Measurements from ENCODE around the gene EARS2. TPM values are rescaled to one million over a fixed set of nuclear protein-coding genes. Genes with fewer than 3 reads are reported as not detected.

The EARS2 gene
- total RNA-seq, 6 donors from 2014 or later, result 11.5 to 38.8 (median 15.9) TPM

- peaks cover 56 to 81% (median 65%) of the 10 kb centered on the region in 4 donors for H3K4me1 ChIP-seq
- H3K27me3 ChIP-seq, result no peaks in the 10 kb centered on the region
- peaks cover 0 to 16% (median 5%) of the 10 kb centered on the region in 4 donors for H3K36me3 ChIP-seq
- DNase-seq, result peak in 1 of 2 donors; percentile 69
- H3K9me3 ChIP-seq, result no peaks in the 10 kb centered on the region
- no peak overlapping the region for H3K4me3 ChIP-seq
- WGBS, 2 donors, result 83 to 84% methylated on average over 6 to 7 of the region's 7 CpGs
- peak overlapping the region in 1 of 4 donors; percentile 2 for H3K27ac ChIP-seq
- TF ChIP-seq EP300 (IDR thresholded peaks at IDR 0.05) (no peak), POLR2A (IDR thresholded peaks at IDR 0.05) (no peak), CTCF (IDR thresholded peaks at IDR 0.05) (no peak), POLR2AphosphoS5 (IDR thresholded peaks at IDR 0.05) (no peak)
- ATAC-seq (ENCODE audit: low FRiP score in 2 of 2), result no peak
Measured at GRCh38 chr16:23499801-23500200, 57.3 kb downstream of the EARS2 start.

GRCh38 chr16:23498863-23499262 is 58.3 kb downstream of the EARS2 start:
- no peaks in the 10 kb centered on the region for H3K9me3 ChIP-seq
- H3K27me3 ChIP-seq, result no peaks in the 10 kb centered on the region
- DNase-seq (no peak), ATAC-seq (ENCODE audit: low FRiP score in 2 of 2) (no peak)
- no peak overlapping the region for H3K27ac ChIP-seq
- H3K36me3 ChIP-seq, result peaks cover 0 to 25% (median 11%) of the 10 kb centered on the region in 4 donors
- TF ChIP-seq EP300 (IDR thresholded peaks at IDR 0.05) (no peak), POLR2AphosphoS5 (IDR thresholded peaks at IDR 0.05) (no peak), POLR2A (IDR thresholded peaks at IDR 0.05) (no peak), CTCF (IDR thresholded peaks at IDR 0.05) (no peak)
- H3K4me3 ChIP-seq, result no peak overlapping the region
- H3K4me1 ChIP-seq, result peaks cover 47 to 71% (median 58%) of the 10 kb centered on the region in 4 donors
- 90 to 92% methylated on average over 11 of the region's 11 CpGs for WGBS, 2 donors

- TF ChIP-seq POLR2AphosphoS5 (IDR thresholded peaks at IDR 0.05) (no peak), EP300 (IDR thresholded peaks at IDR 0.05) (no peak), CTCF (IDR thresholded peaks at IDR 0.05) (no peak), POLR2A (IDR thresholded peaks at IDR 0.05) (no peak)
- ATAC-seq (ENCODE audit: low FRiP score in 2 of 2) (no peak), DNase-seq (no peak)
- Histone ChIP-seq H3K9me3 (no peaks in the 10 kb centered on the region), H3K4me3 (peak overlapping the region in 1 of 4 donors; percentile 18), H3K36me3 (peaks cover 9 to 39% (median 25%) of the 10 kb centered on the region in 4 donors), H3K27ac (peak overlapping the region; percentile 72 to 86 (median 82)), H3K4me1 (peaks cover 45 to 73% (median 56%) of the 10 kb centered on the region in 4 donors), H3K27me3 (no peaks in the 10 kb centered on the region)
- WGBS, 2 donors, result 65 to 78% methylated on average over 6 of the region's 6 CpGs
Measured at GRCh38 chr16:23497543-23497868, 59.6 kb downstream of the EARS2 start.

- peaks cover 9 to 44% (median 29%) of the 10 kb centered on the region in 4 donors for H3K36me3 ChIP-seq
- peak overlapping the region in 1 of 4 donors; percentile 18 for H3K4me3 ChIP-seq
- DNase-seq, result peak in 1 of 2 donors; percentile 74
- ATAC-seq (ENCODE audit: low FRiP score in 2 of 2), result peak; percentile 74 to 81
- no peaks in the 10 kb centered on the region for H3K9me3 ChIP-seq
- WGBS, 2 donors, result 23 to 32% methylated on average over 12 of the region's 12 CpGs
- H3K4me1 ChIP-seq, result peaks cover 43 to 73% (median 58%) of the 10 kb centered on the region in 4 donors
- H3K27me3 ChIP-seq, result no peaks in the 10 kb centered on the region
- peak in 1 of 4 donors; percentile 60 for TF ChIP-seq POLR2A (IDR thresholded peaks at IDR 0.05)
- TF ChIP-seq POLR2AphosphoS5 (IDR thresholded peaks at IDR 0.05), result peak in 1 of 2 donors; percentile 51
- TF ChIP-seq CTCF (IDR thresholded peaks at IDR 0.05), result no peak
- peak in 1 of 4 donors; percentile 53 for TF ChIP-seq EP300 (IDR thresholded peaks at IDR 0.05)
- H3K27ac ChIP-seq, result peak overlapping the region; percentile 72 to 86 (median 82)
Measured at GRCh38 chr16:23496821-23497542, 60.2 kb downstream of the EARS2 start.
